GM12872 (cell line): ENCODE measurements around the gene MTSS2.

Experiments used
- CTCF ChIP-seq: IDR thresholded peaks from 3 replicates; pipeline ENCODE4 v1.5.1; 2011; ENCODE audit warnings: low read depth, mild to moderate bottlenecking, low read length, moderate library complexity; ENCODE audit not compliant: insufficient read depth

Gene MTSS2

GRCh38 chr16:70664325-70665112 is 21.3 kb downstream of the MTSS2 start:
- TF ChIP-seq CTCF, result no peak

GRCh38 chr16:70663524-70664324 is 22.1 kb downstream of the MTSS2 start:
- TF ChIP-seq CTCF, result no peak

GRCh38 chr16:70662991-70663523 is 22.8 kb downstream of the MTSS2 start:
- TF ChIP-seq CTCF, result no peak

- TF ChIP-seq CTCF, result no peak
Measured at GRCh38 chr16:70661918-70662641, 23.8 kb downstream of the MTSS2 start.

GRCh38 chr16:70661534-70661917 is 24.3 kb downstream of the MTSS2 start:
- TF ChIP-seq CTCF, result no peak

GRCh38 chr16:70660672-70661350 is 25.0 kb downstream of the MTSS2 start:
- no peak for TF ChIP-seq CTCF
